ENCODE measurements around the gene NQO2. TPM values are rescaled to one million over a fixed set of nuclear protein-coding genes. Genes with fewer than 3 reads are reported as not detected.

Gene NQO2
- total RNA-seq, 1 donor from 2014 or later, result 28.1 TPM

GRCh38 chr6:2978923-2979322 is 20.8 kb upstream of the NQO2 start:
- Mint-ChIP-seq H3K27me3 (ENCODE audit: unreplicated experiment) (peaks cover 2% of the 10 kb centered on the region), H3K4me1 (ENCODE audit: low read depth, unreplicated experiment) (no peaks in the 10 kb centered on the region), H3K27ac (ENCODE audit: unreplicated experiment) (no peak overlapping the region), H3K36me3 (ENCODE audit: unreplicated experiment) (no peaks in the 10 kb centered on the region), H3K9me3 (ENCODE audit: unreplicated experiment) (peaks cover 2% of the 10 kb centered on the region), H3K4me3 (ENCODE audit: unreplicated experiment) (no peak overlapping the region)
- TF ChIP-seq CTCF (IDR thresholded peaks at IDR 0.05; ENCODE audit: partially characterized antibody, unreplicated experiment), result no peak
- DNase-seq, result no peak

GRCh38 chr6:2979819-2980464 is 19.8 kb upstream of the NQO2 start:
- Mint-ChIP-seq H3K9me3 (ENCODE audit: unreplicated experiment) (peaks cover 2% of the 10 kb centered on the region), H3K4me1 (ENCODE audit: low read depth, unreplicated experiment) (no peaks in the 10 kb centered on the region), H3K27me3 (ENCODE audit: unreplicated experiment) (no peaks in the 10 kb centered on the region), H3K4me3 (ENCODE audit: unreplicated experiment) (no peak overlapping the region), H3K36me3 (ENCODE audit: unreplicated experiment) (no peaks in the 10 kb centered on the region), H3K27ac (ENCODE audit: unreplicated experiment) (no peak overlapping the region)
- TF ChIP-seq CTCF (IDR thresholded peaks at IDR 0.05; ENCODE audit: partially characterized antibody, unreplicated experiment), result no peak
- DNase-seq, result no peak

- no peaks in the 10 kb centered on the region for H3K4me1 Mint-ChIP-seq (ENCODE audit: low read depth, unreplicated experiment)
- no peak for TF ChIP-seq CTCF (IDR thresholded peaks at IDR 0.05; ENCODE audit: partially characterized antibody, unreplicated experiment)
- H3K4me3 Mint-ChIP-seq (ENCODE audit: unreplicated experiment), result no peak overlapping the region
- peaks cover 2% of the 10 kb centered on the region for H3K9me3 Mint-ChIP-seq (ENCODE audit: unreplicated experiment)
- H3K36me3 Mint-ChIP-seq (ENCODE audit: unreplicated experiment), result no peaks in the 10 kb centered on the region
- no peak overlapping the region for H3K27ac Mint-ChIP-seq (ENCODE audit: unreplicated experiment)
- no peak for DNase-seq
- no peaks in the 10 kb centered on the region for H3K27me3 Mint-ChIP-seq (ENCODE audit: unreplicated experiment)
Measured at GRCh38 chr6:2980465-2980855, 19.2 kb upstream of the NQO2 start.

- no peak for TF ChIP-seq CTCF (IDR thresholded peaks at IDR 0.05; ENCODE audit: partially characterized antibody, unreplicated experiment)
- H3K4me3 Mint-ChIP-seq (ENCODE audit: unreplicated experiment), result no peak overlapping the region
Measured at GRCh38 chr6:2982426-2983117, 17.1 kb upstream of the NQO2 start.

GRCh38 chr6:2984738-2985406 is 14.8 kb upstream of the NQO2 start:
- H3K36me3 Mint-ChIP-seq (ENCODE audit: unreplicated experiment), result no peaks in the 10 kb centered on the region
- H3K4me3 Mint-ChIP-seq (ENCODE audit: unreplicated experiment), result no peak overlapping the region
- peaks cover 10% of the 10 kb centered on the region for H3K4me1 Mint-ChIP-seq (ENCODE audit: low read depth, unreplicated experiment)
- peaks cover 9% of the 10 kb centered on the region for H3K27me3 Mint-ChIP-seq (ENCODE audit: unreplicated experiment)
- DNase-seq, result no peak
- peaks cover 14% of the 10 kb centered on the region for H3K9me3 Mint-ChIP-seq (ENCODE audit: unreplicated experiment)
- no peak overlapping the region for H3K27ac Mint-ChIP-seq (ENCODE audit: unreplicated experiment)
- no peak for TF ChIP-seq CTCF (IDR thresholded peaks at IDR 0.05; ENCODE audit: partially characterized antibody, unreplicated experiment)

More at GRCh38 chr6:2982426-2983117, 17.1 kb upstream of the NQO2 start:
- no peaks in the 10 kb centered on the region for H3K27me3 Mint-ChIP-seq (ENCODE audit: unreplicated experiment)
- DNase-seq, result no peak
- no peak overlapping the region for H3K27ac Mint-ChIP-seq (ENCODE audit: unreplicated experiment)
- no peaks in the 10 kb centered on the region for H3K36me3 Mint-ChIP-seq (ENCODE audit: unreplicated experiment)
- H3K9me3 Mint-ChIP-seq (ENCODE audit: unreplicated experiment), result peaks cover 2% of the 10 kb centered on the region
- H3K4me1 Mint-ChIP-seq (ENCODE audit: low read depth, unreplicated experiment), result peaks cover 1% of the 10 kb centered on the region

Measured in glutamatergic neuron (in vitro differentiated cells).